Measurements from ENCODE around the gene ROBO1.

ROBO1 gene

GRCh38 chr3:79598594-79598993 is 169.2 kb downstream of the ROBO1 start:
- Histone ChIP-seq H3K27me3 (replicated peaks; ENCODE audit: insufficient read depth, low read length) (no peaks in the 10 kb centered on the region), H3K36me3 (replicated peaks; ENCODE audit: insufficient read depth, low read length) (no peaks in the 10 kb centered on the region), H4K20me1 (ENCODE audit: insufficient read depth, low read length) (no peaks in the 10 kb centered on the region; the same call in 1 of the 2 replicates), H3K9me2 (replicated peaks; ENCODE audit: insufficient read depth, low read length) (no peaks in the 10 kb centered on the region), H3K9ac (ENCODE audit: low read length) (no peak overlapping the region), H3K79me2 (ENCODE audit: low read length) (no peaks in the 10 kb centered on the region), H3F3A (ENCODE audit: insufficient read depth, low read length) (no peaks in the 10 kb centered on the region), H3K9me3 (replicated peaks; ENCODE audit: insufficient read depth, low read length) (no peaks in the 10 kb centered on the region), H3K4me2 (ENCODE audit: low read depth, low read length) (no peak overlapping the region), H3K4me1 (ENCODE audit: low read length) (no peaks in the 10 kb centered on the region), H3K27ac (ENCODE audit: low read length) (no peak overlapping the region), H3K4me3 (ENCODE audit: low read length) (no peak overlapping the region), H2AFZ (ENCODE audit: low read length) (no peak overlapping the region)
- TF ChIP-seq CTCF (IDR thresholded peaks at IDR 0.05; ENCODE audit: low read length) = no peak
- TF ChIP-seq EZH2phosphoT487 (IDR thresholded peaks at IDR 0.05; ENCODE audit: low read length) = no peak
- no peak for TF ChIP-seq EZH2 (optimal IDR thresholded peaks at IDR 0.05; ENCODE audit: low read depth, low read length)
- DNase-seq = no peak

DNA sequence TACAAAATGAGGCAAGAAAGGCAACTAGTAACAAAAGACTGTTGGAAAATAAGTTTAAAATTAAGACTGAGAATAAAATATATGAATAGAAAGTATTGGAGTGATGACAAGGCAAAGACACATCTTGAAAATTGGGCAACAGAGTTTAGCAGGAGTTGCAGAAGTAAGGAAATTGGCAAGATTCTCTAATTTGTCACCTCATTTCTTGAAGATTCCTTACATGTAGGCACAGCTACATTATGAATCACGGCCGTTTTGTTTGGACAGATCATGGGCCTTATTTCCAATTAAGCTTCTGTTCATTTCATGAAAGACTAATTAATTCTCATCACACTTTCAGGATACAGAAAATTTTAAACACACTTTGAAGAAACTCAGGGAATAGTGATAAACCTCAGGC is 170.1 kb downstream of the ROBO1 start:
- H3K4me2 ChIP-seq (ENCODE audit: low read depth, low read length) = no peak overlapping the region
- H3K4me1 ChIP-seq (ENCODE audit: low read length) = no peaks in the 10 kb centered on the region
- no peaks in the 10 kb centered on the region for H3K9me3 ChIP-seq (replicated peaks; ENCODE audit: insufficient read depth, low read length)
- no peaks in the 10 kb centered on the region; the same call in 1 of the 2 replicates for H4K20me1 ChIP-seq (ENCODE audit: insufficient read depth, low read length)
- H3K27ac ChIP-seq (ENCODE audit: low read length) = no peak overlapping the region
- H3K27me3 ChIP-seq (replicated peaks; ENCODE audit: insufficient read depth, low read length) = no peaks in the 10 kb centered on the region
- no peak overlapping the region for H2AFZ ChIP-seq (ENCODE audit: low read length)
- no peak overlapping the region for H3K4me3 ChIP-seq (ENCODE audit: low read length)
- no peak overlapping the region for H3K9ac ChIP-seq (ENCODE audit: low read length)
- no peaks in the 10 kb centered on the region for H3F3A ChIP-seq (ENCODE audit: insufficient read depth, low read length)
- TF ChIP-seq CTCF (IDR thresholded peaks at IDR 0.05; ENCODE audit: low read length) (no peak), EZH2phosphoT487 (IDR thresholded peaks at IDR 0.05; ENCODE audit: low read length) (no peak), EZH2 (optimal IDR thresholded peaks at IDR 0.05; ENCODE audit: low read depth, low read length) (no peak)
- H3K79me2 ChIP-seq (ENCODE audit: low read length) = no peaks in the 10 kb centered on the region
- no peaks in the 10 kb centered on the region for H3K9me2 ChIP-seq (replicated peaks; ENCODE audit: insufficient read depth, low read length)
- no peak for DNase-seq
- no peaks in the 10 kb centered on the region for H3K36me3 ChIP-seq (replicated peaks; ENCODE audit: insufficient read depth, low read length)

DNA sequence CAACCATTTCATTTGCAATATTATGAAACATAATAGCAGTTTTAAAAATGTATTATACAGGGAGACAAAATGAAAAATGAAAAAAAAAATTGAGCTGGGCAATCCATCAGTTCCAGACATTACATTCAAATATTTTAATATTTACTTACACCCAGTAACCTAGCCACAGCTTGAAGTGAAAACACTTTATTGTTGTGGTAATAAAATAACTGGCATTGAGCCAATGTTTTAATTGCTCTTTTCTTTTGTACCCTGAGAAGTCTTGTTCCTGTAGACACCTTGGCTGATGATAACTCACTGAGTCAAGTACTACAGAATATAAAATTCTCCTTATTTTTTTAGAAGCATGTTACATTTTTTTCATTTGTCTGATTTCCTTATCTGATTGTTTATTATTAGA is 180.6 kb downstream of the ROBO1 start:
- Histone ChIP-seq H3K27me3 (replicated peaks; ENCODE audit: insufficient read depth, low read length) (no peaks in the 10 kb centered on the region), H3K9me2 (replicated peaks; ENCODE audit: insufficient read depth, low read length) (no peaks in the 10 kb centered on the region), H3K9ac (ENCODE audit: low read length) (no peak overlapping the region), H4K20me1 (ENCODE audit: insufficient read depth, low read length) (no peaks in the 10 kb centered on the region), H3K27ac (ENCODE audit: low read length) (no peak overlapping the region), H3K4me1 (ENCODE audit: low read length) (no peaks in the 10 kb centered on the region), H3K9me3 (replicated peaks; ENCODE audit: insufficient read depth, low read length) (no peaks in the 10 kb centered on the region), H3F3A (ENCODE audit: insufficient read depth, low read length) (no peaks in the 10 kb centered on the region), H3K36me3 (replicated peaks; ENCODE audit: insufficient read depth, low read length) (no peaks in the 10 kb centered on the region), H3K79me2 (ENCODE audit: low read length) (no peaks in the 10 kb centered on the region), H3K4me2 (ENCODE audit: low read depth, low read length) (no peak overlapping the region), H3K4me3 (ENCODE audit: low read length) (no peak overlapping the region), H2AFZ (ENCODE audit: low read length) (no peak overlapping the region)
- peak; percentile 27 for DNase-seq
- no peak for TF ChIP-seq EZH2 (optimal IDR thresholded peaks at IDR 0.05; ENCODE audit: low read depth, low read length)
- no peak for TF ChIP-seq CTCF (IDR thresholded peaks at IDR 0.05; ENCODE audit: low read length)
- TF ChIP-seq EZH2phosphoT487 (IDR thresholded peaks at IDR 0.05; ENCODE audit: low read length) = no peak

All from MM.1S (cell line).